Left hindlimb (tissue), 1 donor: ENCODE results near the gene OSBPL2.

ENCODE experiments used
- DNase-seq: peaks from one replicate; pipeline ENCODE4 v3.0.0-alpha.2; 2018

Gene OSBPL2

GRCh38 chr20:62330576-62331317 is 92.4 kb downstream of the OSBPL2 start:
- peak; percentile 17 for DNase-seq

- DNase-seq = peak; percentile 17
Observed at GRCh38 chr20:62331347-62331746, 93.0 kb downstream of the OSBPL2 start.

GRCh38 chr20:62332421-62332820 is 94.1 kb downstream of the OSBPL2 start:
- peak; percentile 19 for DNase-seq

- peak; percentile 20 for DNase-seq
Observed at GRCh38 chr20:62332989-62333819, 94.9 kb downstream of the OSBPL2 start.

GRCh38 chr20:62333820-62334595 is 95.7 kb downstream of the OSBPL2 start:
- DNase-seq = peak; percentile 31

GRCh38 chr20:62334881-62335280 is 96.6 kb downstream of the OSBPL2 start:
- DNase-seq = no peak

- DNase-seq = no peak
Observed at GRCh38 chr20:62335532-62335931, 97.2 kb downstream of the OSBPL2 start.

- DNase-seq = no peak
Observed at GRCh38 chr20:62336329-62336728, 98.0 kb downstream of the OSBPL2 start.

- DNase-seq = peak; percentile 8
Observed at GRCh38 chr20:62336775-62337557, 98.6 kb downstream of the OSBPL2 start.

- peak; percentile 12 for DNase-seq
Observed at GRCh38 chr20:62337558-62338293, 99.4 kb downstream of the OSBPL2 start.

GRCh38 chr20:62338294-62338620 is 99.9 kb downstream of the OSBPL2 start:
- DNase-seq = peak; percentile 13

GRCh38 chr20:62339647-62340062 is 101.3 kb downstream of the OSBPL2 start:
- DNase-seq = no peak

- DNase-seq = no peak
Observed at GRCh38 chr20:62342910-62343309, 104.6 kb downstream of the OSBPL2 start.

- DNase-seq = no peak
Observed at GRCh38 chr20:62344092-62344491, 105.8 kb downstream of the OSBPL2 start.

- DNase-seq = no peak
Observed at GRCh38 chr20:62344782-62345181, 106.5 kb downstream of the OSBPL2 start.
